GM10266 (cell line): ENCODE results near the gene ABHD18.
"Not testable (repeated sequence)": the region's sequence is repeated elsewhere in the genome, so short reads cannot be mapped to it uniquely, and the experiment has no call there.

ENCODE experiments used
- DNase-seq: peaks from one replicate; pipeline ENCODE4 v3.0.0; 2012; ENCODE audit errors: extremely low spot score
- CTCF ChIP-seq: IDR thresholded peaks from 2 replicates; pipeline ENCODE4 v1.5.1; 2012; ENCODE audit warnings: mild to moderate bottlenecking, low read depth; ENCODE audit not compliant: control insufficient read depth, insufficient read depth; ENCODE audit errors: missing control alignments

The ABHD18 gene

GRCh38 chr4:127936974-127937373 is 28.2 kb upstream of the ABHD18 start:
- no peak for TF ChIP-seq CTCF
- DNase-seq, result no peak

GRCh38 chr4:127957105-127957504 is 8.1 kb upstream of the ABHD18 start:
- no peak for DNase-seq
- no peak for TF ChIP-seq CTCF

GRCh38 chr4:127959794-127960193 is 5.4 kb upstream of the ABHD18 start:
- no peak for TF ChIP-seq CTCF
- DNase-seq, result no peak

GRCh38 chr4:127963633-127964398 is 1.4 kb upstream of the ABHD18 start:
- not testable (repeated sequence) for DNase-seq

GRCh38 chr4:127964426-127965061 is 662 bp upstream of the ABHD18 start:
- DNase-seq, result not testable (repeated sequence)

GRCh38 chr4:127965803-127966175 is 583 bp downstream of the ABHD18 start:
- TF ChIP-seq CTCF, result no peak
- peak; percentile 62 for DNase-seq

- no peak for DNase-seq
- no peak for TF ChIP-seq CTCF
These were observed 2.1 kb downstream of the ABHD18 start for GRCh38 chr4:127967141-127967775.

GRCh38 chr4:127968586-127968985 is 3.4 kb downstream of the ABHD18 start:
- DNase-seq, result no peak
- no peak for TF ChIP-seq CTCF

- not testable (repeated sequence) for DNase-seq
These were observed 5.7 kb downstream of the ABHD18 start for GRCh38 chr4:127970925-127971324.
